Measurements from ENCODE around the gene SCPEP1.

DNA sequence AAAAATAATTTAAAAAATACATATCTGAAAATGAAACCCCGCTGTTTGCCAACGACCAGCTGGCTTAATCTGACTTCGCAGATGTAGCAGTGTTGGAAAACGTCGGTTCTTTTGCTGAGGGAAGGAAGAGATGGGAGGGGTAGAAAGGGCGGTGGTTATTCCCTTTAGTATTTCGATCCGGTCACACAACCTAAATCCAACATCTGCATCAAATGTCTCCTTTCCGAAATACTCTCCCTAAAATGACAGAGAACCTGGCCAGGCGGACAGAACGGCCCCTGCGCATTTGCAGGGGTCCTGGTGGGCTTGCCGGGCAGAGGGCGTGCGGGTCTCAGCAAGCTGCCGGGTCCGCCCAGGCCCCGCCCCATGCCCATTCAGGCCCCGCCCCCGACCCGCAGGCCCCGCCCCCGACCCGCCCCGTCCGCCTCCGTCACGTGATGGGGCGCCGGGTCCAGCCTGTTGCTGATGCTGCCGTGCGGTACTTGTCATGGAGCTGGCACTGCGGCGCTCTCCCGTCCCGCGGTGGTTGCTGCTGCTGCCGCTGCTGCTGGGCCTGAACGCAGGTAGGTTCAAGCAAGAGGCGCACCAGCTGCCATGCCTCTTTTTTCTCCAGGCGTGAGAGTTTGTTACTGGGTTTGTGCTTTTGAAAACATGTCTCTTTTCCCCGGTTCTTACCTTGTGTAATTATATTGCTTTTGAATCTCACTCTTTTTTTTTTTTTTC is at the start of gene SCPEP1:
- TF ChIP-seq TEAD4 (IDR thresholded peaks at IDR 0.05) = no peak
- no peak for TF ChIP-seq RAD21 (IDR thresholded peaks at IDR 0.05; ENCODE audit: low read depth)
- peak; percentile 99 for TF ChIP-seq ZBTB7A (IDR thresholded peaks at IDR 0.05; ENCODE audit: low read depth)
- no peak for TF ChIP-seq CEBPB (IDR thresholded peaks at IDR 0.05)
- TF ChIP-seq REST (IDR thresholded peaks at IDR 0.05; ENCODE audit: low read depth) = no peak
- no peak for TF ChIP-seq EP300 (IDR thresholded peaks at IDR 0.05; ENCODE audit: borderline replicate concordance)

Measured in Ishikawa (cell line).